Measurements from ENCODE around the gene AGAP3.

DNA sequence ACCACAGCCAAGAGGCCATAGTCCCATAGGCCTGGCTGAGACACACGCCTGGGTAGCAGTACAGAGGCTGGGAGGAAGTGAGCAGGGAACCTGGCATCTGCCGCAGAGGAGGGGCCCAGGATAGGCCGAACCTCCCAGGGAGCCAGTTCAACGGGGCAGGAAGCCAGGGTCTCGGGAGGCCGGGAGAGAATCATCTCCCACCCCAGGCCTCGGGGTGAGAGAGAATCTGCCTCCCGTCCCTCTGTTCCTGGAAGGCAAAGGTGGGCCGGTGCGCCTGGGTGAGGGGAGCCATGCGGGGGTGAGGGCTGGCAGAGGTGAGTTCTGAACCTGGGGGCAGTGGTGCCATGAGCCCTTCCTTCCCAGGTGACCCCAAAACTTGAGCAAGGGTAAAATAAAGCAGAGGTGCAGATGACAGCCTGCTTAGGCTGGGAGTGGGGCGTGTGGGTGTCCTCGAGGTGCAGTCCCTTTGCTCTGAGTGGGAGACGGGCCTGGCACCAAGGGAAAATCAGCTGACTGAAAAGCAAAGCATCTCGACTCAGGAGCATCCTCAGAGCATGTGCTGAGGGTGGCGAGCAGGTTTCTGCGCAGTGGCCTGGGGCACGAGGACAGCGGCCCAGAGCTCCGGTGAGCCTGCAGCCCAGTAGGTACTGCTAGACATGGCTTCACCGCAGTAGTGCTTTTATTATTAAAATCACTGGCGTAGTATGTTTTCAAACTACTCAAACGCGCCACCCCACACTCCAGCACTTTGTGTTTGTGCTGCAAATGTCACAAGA lies 15.5 kb downstream of the AGAP3 start:
- no peak for TF ChIP-seq CTCF (IDR thresholded peaks at IDR 0.05; ENCODE audit: low read depth, low read length)
- no peak for TF ChIP-seq POLR2A (IDR thresholded peaks at IDR 0.05; ENCODE audit: extremely low read depth, insufficient read length)
- TF ChIP-seq, protein P1, sequence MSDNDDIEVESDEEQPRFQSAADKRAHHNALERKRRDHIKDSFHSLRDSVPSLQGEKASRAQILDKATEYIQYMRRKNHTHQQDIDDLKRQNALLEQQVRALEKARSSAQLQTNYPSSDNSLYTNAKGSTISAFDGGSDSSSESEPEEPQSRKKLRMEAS (IDR thresholded peaks at IDR 0.05; ENCODE audit: low read depth, low read length), result no peak
- no peak for TF ChIP-seq MYC (IDR thresholded peaks at IDR 0.05; ENCODE audit: low read depth, low read length)
